RWPE2 (cell line): ENCODE data around the gene ETDB.
"Not testable (repeated sequence)": the region's sequence is repeated elsewhere in the genome, so short reads cannot be mapped to it uniquely, and the experiment has no call there.

Experiments
- ATAC-seq: fragments of 200-7000 bp; cut with Tn5 transposase; 3 replicates; pipeline ENCODE4 v1.9.1; 2021; ENCODE audit warnings: low read depth
- DNase-seq: peaks from one replicate; pipeline ENCODE4 v3.0.0-alpha.2; 2020; ENCODE audit warnings: low spot score
- H3K27ac ChIP-seq: fragments of 450-650 bp; 2 replicates; pipeline ENCODE4 v1.5.1; 2017; ENCODE audit warnings: mild to moderate bottlenecking; ENCODE audit not compliant: poor library complexity, severe bottlenecking
- H3K27me3 ChIP-seq: fragments of 250-450 bp; sonication (Bioruptor Pico); 2 replicates; pipeline ENCODE4 v1.5.1; 2021; ENCODE audit warnings: mild to moderate bottlenecking, moderate library complexity; ENCODE audit not compliant: insufficient read depth, poor library complexity, severe bottlenecking
- H3K36me3 ChIP-seq: fragments of 250-450 bp; sonication (Bioruptor Pico); 2 replicates; pipeline ENCODE4 v1.5.1; 2020; ENCODE audit warnings: low read depth, mild to moderate bottlenecking, moderate library complexity
- H3K4me1 ChIP-seq: fragments of 250-450 bp; sonication (Bioruptor Pico); 2 replicates; pipeline ENCODE4 v1.5.1; 2021; ENCODE audit warnings: mild to moderate bottlenecking, moderate library complexity; ENCODE audit not compliant: insufficient read depth, poor library complexity, severe bottlenecking
- H3K4me3 ChIP-seq: fragments of 250-450 bp; sonication (Bioruptor Pico); 2 replicates; pipeline ENCODE4 v1.5.1; 2021; ENCODE audit warnings: mild to moderate bottlenecking, moderate library complexity; ENCODE audit not compliant: severe bottlenecking
- H3K9me3 ChIP-seq: fragments of 250-450 bp; sonication (Bioruptor Pico); 2 replicates; pipeline ENCODE4 v1.5.1; 2021; ENCODE audit warnings: mild to moderate bottlenecking, moderate library complexity; ENCODE audit not compliant: severe bottlenecking
- TF ChIP-seq, protein P1 (sequence below): fragments of 450-650 bp; IDR thresholded peaks from one replicate; pipeline ENCODE4 v1.5.1; 2017; ENCODE audit warnings: mild to moderate bottlenecking, moderate library complexity; ENCODE audit not compliant: poor library complexity, severe bottlenecking

The ETDB gene

GRCh38 chrX:135112743-135113142, 7.6 kb downstream of the ETDB start:
- Histone ChIP-seq H3K36me3 (no peaks in the 10 kb centered on the region), H3K4me1 (no peaks in the 10 kb centered on the region), H3K27ac (no peak overlapping the region), H3K4me3 (no peak overlapping the region), H3K9me3 (no peaks in the 10 kb centered on the region), H3K27me3 (no peaks in the 10 kb centered on the region)
- no peak for ATAC-seq
- DNase-seq, result no peak
- TF ChIP-seq, protein P1, sequence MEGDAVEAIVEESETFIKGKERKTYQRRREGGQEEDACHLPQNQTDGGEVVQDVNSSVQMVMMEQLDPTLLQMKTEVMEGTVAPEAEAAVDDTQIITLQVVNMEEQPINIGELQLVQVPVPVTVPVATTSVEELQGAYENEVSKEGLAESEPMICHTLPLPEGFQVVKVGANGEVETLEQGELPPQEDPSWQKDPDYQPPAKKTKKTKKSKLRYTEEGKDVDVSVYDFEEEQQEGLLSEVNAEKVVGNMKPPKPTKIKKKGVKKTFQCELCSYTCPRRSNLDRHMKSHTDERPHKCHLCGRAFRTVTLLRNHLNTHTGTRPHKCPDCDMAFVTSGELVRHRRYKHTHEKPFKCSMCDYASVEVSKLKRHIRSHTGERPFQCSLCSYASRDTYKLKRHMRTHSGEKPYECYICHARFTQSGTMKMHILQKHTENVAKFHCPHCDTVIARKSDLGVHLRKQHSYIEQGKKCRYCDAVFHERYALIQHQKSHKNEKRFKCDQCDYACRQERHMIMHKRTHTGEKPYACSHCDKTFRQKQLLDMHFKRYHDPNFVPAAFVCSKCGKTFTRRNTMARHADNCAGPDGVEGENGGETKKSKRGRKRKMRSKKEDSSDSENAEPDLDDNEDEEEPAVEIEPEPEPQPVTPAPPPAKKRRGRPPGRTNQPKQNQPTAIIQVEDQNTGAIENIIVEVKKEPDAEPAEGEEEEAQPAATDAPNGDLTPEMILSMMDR, result no peak

GRCh38 chrX:135112096-135112729, 8.1 kb downstream of the ETDB start:
- Histone ChIP-seq H3K4me1 (no peaks in the 10 kb centered on the region), H3K27me3 (no peaks in the 10 kb centered on the region), H3K27ac (no peak overlapping the region), H3K4me3 (no peak overlapping the region), H3K9me3 (no peaks in the 10 kb centered on the region), H3K36me3 (no peaks in the 10 kb centered on the region)
- DNase-seq (no peak), ATAC-seq (peak; percentile 36; the same call in 1 of the 3 replicates)
- TF ChIP-seq, protein P1, result peak; percentile 66

GRCh38 chrX:135109554-135109953, 10.8 kb downstream of the ETDB start:
- Histone ChIP-seq H3K27me3 (no peaks in the 10 kb centered on the region), H3K4me3 (no peak overlapping the region), H3K27ac (no peak overlapping the region), H3K36me3 (no peaks in the 10 kb centered on the region), H3K4me1 (no peaks in the 10 kb centered on the region), H3K9me3 (no peaks in the 10 kb centered on the region)
- TF ChIP-seq, protein P1, result no peak
- ATAC-seq (no peak), DNase-seq (no peak)

- no peaks in the 10 kb centered on the region for H3K4me1 ChIP-seq
- no peaks in the 10 kb centered on the region for H3K9me3 ChIP-seq
- peaks cover 9% of the 10 kb centered on the region for H3K27me3 ChIP-seq
- DNase-seq (no peak), ATAC-seq (no peak)
- H3K4me3 ChIP-seq, result no peak overlapping the region
- TF ChIP-seq, protein P1, result no peak
- no peaks in the 10 kb centered on the region for H3K36me3 ChIP-seq
- no peak overlapping the region for H3K27ac ChIP-seq
Measured at GRCh38 chrX:135099493-135099783, 20.9 kb downstream of the ETDB start.

GRCh38 chrX:135097196-135097744, 23.1 kb downstream of the ETDB start:
- ATAC-seq, H3K36me3 ChIP-seq, DNase-seq, H3K27ac ChIP-seq, H3K4me3 ChIP-seq, H3K4me1 ChIP-seq, H3K27me3 ChIP-seq, H3K9me3 ChIP-seq: not testable (repeated sequence)
